H9 (cell line): ENCODE measurements around the gene CD68. TPM values are rescaled to one million over a fixed set of nuclear protein-coding genes. Genes with fewer than 3 reads are reported as not detected.

Experiments used
- DNase-seq: peaks from one replicate; pipeline ENCODE4 v3.0.0-alpha.2; 2017
- H2AFZ ChIP-seq: one replicate; pipeline ENCODE4 v1.6.1; 2013; ENCODE audit warnings: mild to moderate bottlenecking, low read length, control low read depth, moderate library complexity
- H2AK5ac ChIP-seq: 2 replicates; pipeline ENCODE4 v1.6.1; 2013; ENCODE audit warnings: low read length, control low read depth, mixed read lengths; ENCODE audit not compliant: insufficient read length
- H2BK120ac ChIP-seq: one replicate; pipeline ENCODE4 v1.6.1; 2013; ENCODE audit warnings: low read depth, mild to moderate bottlenecking, low read length, control low read depth, inconsistent platforms; ENCODE audit not compliant: poor library complexity, severe bottlenecking
- H2BK12ac ChIP-seq: 2 replicates; pipeline ENCODE4 v1.6.1; 2013; ENCODE audit warnings: low read length, control low read depth, mixed read lengths, low read depth; ENCODE audit not compliant: insufficient read length
- H2BK15ac ChIP-seq: 2 replicates; pipeline ENCODE4 v1.6.1; 2013; ENCODE audit warnings: low read depth, low read length, control low read depth
- H2BK20ac ChIP-seq: one replicate; pipeline ENCODE4 v1.6.1; 2013; ENCODE audit warnings: low read depth, mild to moderate bottlenecking, low read length, control low read depth, inconsistent platforms; ENCODE audit not compliant: poor library complexity, severe bottlenecking
- H2BK5ac ChIP-seq: 2 replicates; pipeline ENCODE4 v1.6.1; 2013; ENCODE audit warnings: low read length, control low read depth, mixed read lengths; ENCODE audit not compliant: insufficient read length
- H3K14ac ChIP-seq: 2 replicates; pipeline ENCODE4 v1.6.1; 2013; ENCODE audit warnings: low read length, control low read depth; ENCODE audit not compliant: insufficient read depth
- H3K18ac ChIP-seq: 2 replicates; pipeline ENCODE4 v1.6.1; 2013; ENCODE audit warnings: low read depth, mild to moderate bottlenecking, mixed read lengths, low read length, control low read depth; ENCODE audit not compliant: insufficient read length
- H3K23ac ChIP-seq: 2 replicates; pipeline ENCODE4 v1.6.1; 2013; ENCODE audit warnings: low read length, control low read depth, mixed read lengths, low read depth; ENCODE audit not compliant: insufficient read length
- H3K23me2 ChIP-seq: 2 replicates; pipeline ENCODE4 v1.6.1; 2013; ENCODE audit warnings: low read depth, mild to moderate bottlenecking, mixed read lengths, low read length, control low read depth; ENCODE audit not compliant: insufficient read length, poor library complexity, severe bottlenecking
- H3K27ac ChIP-seq: 2 replicates; pipeline ENCODE4 v1.5.1; 2013; ENCODE audit warnings: low read length, control low read depth, mixed read lengths, low read depth; ENCODE audit not compliant: insufficient read length
- H3K27me3 ChIP-seq: 2 replicates; pipeline ENCODE4 v1.6.1; 2013; ENCODE audit warnings: low read length, control low read depth, inconsistent platforms; ENCODE audit not compliant: insufficient read depth
- H3K4ac ChIP-seq: 2 replicates; pipeline ENCODE4 v1.6.1; 2013; ENCODE audit warnings: low read depth, mild to moderate bottlenecking, control low read depth, inconsistent platforms, low read length, moderate library complexity
- H3K4me1 ChIP-seq: 2 replicates; pipeline ENCODE4 v1.6.1; 2013; ENCODE audit warnings: low read length, control low read depth, inconsistent platforms; ENCODE audit not compliant: insufficient read depth
- H3K4me2 ChIP-seq: 2 replicates; pipeline ENCODE4 v1.6.1; 2013; ENCODE audit warnings: low read length, control low read depth, mixed read lengths; ENCODE audit not compliant: insufficient read length, insufficient read depth
- H3K56ac ChIP-seq: 2 replicates; pipeline ENCODE4 v1.6.1; 2013; ENCODE audit warnings: low read depth, mild to moderate bottlenecking, mixed read lengths, low read length, control low read depth; ENCODE audit not compliant: insufficient read length
- H3K79me1 ChIP-seq: 2 replicates; pipeline ENCODE4 v1.6.1; 2013; ENCODE audit warnings: low read depth, mild to moderate bottlenecking, moderate library complexity, low read length, control low read depth, inconsistent platforms; ENCODE audit not compliant: insufficient read depth, poor library complexity, severe bottlenecking
- H3K79me2 ChIP-seq: 2 replicates; pipeline ENCODE4 v1.6.1; 2013; ENCODE audit warnings: low read length, control low read depth, inconsistent platforms; ENCODE audit not compliant: insufficient read depth
- H3K9ac ChIP-seq: 2 replicates; pipeline ENCODE4 v1.6.1; 2013; ENCODE audit warnings: low read length, control low read depth, mixed read lengths; ENCODE audit not compliant: insufficient read length; ENCODE audit errors: extremely low read depth
- H3K9me3 ChIP-seq: one replicate; pipeline ENCODE4 v1.6.1; 2013; ENCODE audit warnings: low read depth, low read length, inconsistent platforms; ENCODE audit not compliant: control insufficient read depth
- H3T11ph ChIP-seq: one replicate; pipeline ENCODE4 v1.6.1; 2013; ENCODE audit warnings: mild to moderate bottlenecking, low read length, control low read depth, inconsistent platforms
- H4K20me1 ChIP-seq: one replicate; pipeline ENCODE4 v1.6.1; 2013; ENCODE audit not compliant: control insufficient read depth, insufficient read length, insufficient read depth
- H4K5ac ChIP-seq: 2 replicates; pipeline ENCODE4 v1.6.1; 2013; ENCODE audit warnings: low read depth, mild to moderate bottlenecking, mixed read lengths, low read length, control low read depth; ENCODE audit not compliant: insufficient read length
- H4K8ac ChIP-seq: replicated peaks from 2 replicates; pipeline ENCODE4 v1.6.1; 2013; ENCODE audit warnings: low read length, control low read depth, mixed read lengths, low read depth; ENCODE audit not compliant: insufficient read length
- H4K91ac ChIP-seq: 2 replicates; pipeline ENCODE4 v1.6.1; 2013; ENCODE audit warnings: low read depth, mild to moderate bottlenecking, moderate library complexity, mixed read lengths, low read length, control low read depth; ENCODE audit not compliant: insufficient read length
- H3K27ac Mint-ChIP-seq, 3 experiments: 2 replicates in 2 of 3; 3 replicates in 1 of 3; pipeline ENCODE4 v1.8.0; 2020 to 2021; ENCODE audit warnings: mixed read lengths in 3 of 3, mild to moderate bottlenecking in 1 of 3, moderate library complexity in 1 of 3
- H3K27me3 Mint-ChIP-seq: 2 replicates; pipeline ENCODE4 v1.8.0; 2021; ENCODE audit warnings: low read depth, mild to moderate bottlenecking, moderate library complexity, mixed read lengths
- H3K36me3 Mint-ChIP-seq, 3 experiments: 2 replicates in 2 of 3; 3 replicates in 1 of 3; pipeline ENCODE4 v1.8.0; 2020 to 2021; ENCODE audit warnings: low read depth in 3 of 3, mixed read lengths in 3 of 3; ENCODE audit not compliant: insufficient read depth in 1 of 3
- H3K4me1 Mint-ChIP-seq, 2 experiments: 2 replicates each; pipeline ENCODE4 v1.8.0; 2020; ENCODE audit warnings: mixed read lengths in 2 of 2
- H3K4me3 Mint-ChIP-seq, 2 experiments: 2 replicates in 1 of 2; 3 replicates in 1 of 2; pipeline ENCODE4 v1.8.0; 2020 to 2021; ENCODE audit warnings: mild to moderate bottlenecking in 2 of 2, mixed read lengths in 2 of 2, moderate library complexity in 1 of 2
- H3K9me3 Mint-ChIP-seq, 2 experiments: 2 replicates in 1 of 2; 3 replicates in 1 of 2; pipeline ENCODE4 v1.8.0; 2020; ENCODE audit warnings: mild to moderate bottlenecking in 2 of 2, mixed read lengths in 2 of 2, moderate library complexity in 1 of 2
- CTCF ChIP-seq: fragments of 200-600 bp; sonication (generic); conservative IDR thresholded peaks from 3 replicates; pipeline ENCODE4 v1.8.0; 2021; ENCODE audit warnings: antibody characterized with exemption, mild to moderate bottlenecking
- WGBS: extraction: QIAGEN DNeasy Blood & Tissue Kit; methylation state at CpG from one replicate; pipeline ENCODE4 v1.1.7; 2013; ENCODE audit warnings: missing lambda C conversion rate, low lambda C conversion rate, mixed read lengths; ENCODE audit not compliant: insufficient read length; ENCODE audit errors: extremely low coverage; 5-methylcytosine and 5-hydroxymethylcytosine counted together
- total RNA-seq: library from RNA; stranded (reverse); gene quantifications from 2 replicates; pipeline ENCODE4 v1.2.1, GENCODE V29; 2021

The CD68 gene
- total RNA-seq, 1 experiment from 2014 or later: 0.42 TPM

GRCh38 chr17:7549401-7550055, 29.9 kb upstream of the CD68 start:
- H3K79me1 ChIP-seq: no peaks in the 10 kb centered on the region
- H4K91ac ChIP-seq: no peak overlapping the region
- H3T11ph ChIP-seq: no peak overlapping the region
- H3K23ac ChIP-seq: no peak overlapping the region
- no peak overlapping the region for H4K8ac ChIP-seq
- H3K18ac ChIP-seq: no peak overlapping the region
- no CpG with 5 or more reads among the region's 20 CpGs for WGBS
- H3K4ac ChIP-seq: no peak overlapping the region
- no peak overlapping the region for H2BK12ac ChIP-seq
- Mint-ChIP-seq H3K4me3 (peak overlapping the region; percentile 50 to 72), H3K36me3 (no peaks in the 10 kb centered on the region), H3K27me3 (peaks cover 26% of the 10 kb centered on the region), H3K27ac (no peak overlapping the region), H3K4me1 (peaks cover 3 to 9% of the 10 kb centered on the region in 2 experiments; a peak in 3 of 4 replicates), H3K9me3 (0 out of 5 replicates have a peak, but pooled peaks cover 0 to 2% of the 10 kb centered on the region in 2 experiments)
- no peak overlapping the region for H3K9ac ChIP-seq
- no peak overlapping the region for H2AK5ac ChIP-seq
- H2BK20ac ChIP-seq: no peak overlapping the region
- H3K4me1 ChIP-seq: peaks cover 2% of the 10 kb centered on the region; the same call in 1 of the 2 replicates
- H3K27me3 ChIP-seq: no peaks in the 10 kb centered on the region
- no peak overlapping the region for H3K14ac ChIP-seq
- no peak overlapping the region for H2AFZ ChIP-seq
- H3K4me2 ChIP-seq: peak overlapping the region; percentile 8
- H2BK15ac ChIP-seq: no peak overlapping the region
- H2BK120ac ChIP-seq: no peak overlapping the region
- H3K56ac ChIP-seq: no peak overlapping the region
- no peak for DNase-seq
- H2BK5ac ChIP-seq: no peak overlapping the region
- H3K27ac ChIP-seq: no peak overlapping the region
- H3K79me2 ChIP-seq: no peaks in the 10 kb centered on the region
- TF ChIP-seq CTCF: no peak
- H4K5ac ChIP-seq: no peak overlapping the region
- H4K20me1 ChIP-seq: no peaks in the 10 kb centered on the region
- peaks cover 6% of the 10 kb centered on the region for H3K23me2 ChIP-seq
- H3K9me3 ChIP-seq: no peaks in the 10 kb centered on the region
